Suprapubic skin (tissue), 3 donors: Measurements from ENCODE around the gene TXNDC8.

Experiments
- CTCF ChIP-seq, 2 donors: fragments of 200-600 bp in 1 of 2; fragments of 450-650 bp in 1 of 2; sonication (generic) in 1 of 2; IDR thresholded peaks; one replicate each; pipeline ENCODE4 v1.5.1; 2016 to 2019; ENCODE audit warnings: antibody characterized with exemption in 2 of 2, mild to moderate bottlenecking in 1 of 2, moderate library complexity in 1 of 2
- POLR2A ChIP-seq, 2 donors: fragments of 450-650 bp; IDR thresholded peaks; one replicate each; pipeline ENCODE4 v1.6.1; 2017; ENCODE audit warnings: antibody characterized with exemption in 2 of 2, mild to moderate bottlenecking in 2 of 2, moderate library complexity in 2 of 2

GRCh38 chr9:110317911-110318310 lies 19.8 kb downstream of the TXNDC8 start:
- TF ChIP-seq POLR2A (IDR thresholded peaks at IDR 0.05) (no peak), CTCF (IDR thresholded peaks at IDR 0.05) (no peak)
